Gastroesophageal sphincter (tissue), 3 donors: Measurements from ENCODE around the gene FRAT2.

Source experiments
- CTCF ChIP-seq, 4 experiments: fragments of 200-600 bp in 2 of 4; fragments of 450-650 bp in 2 of 4; sonication (generic) in 1 of 4; IDR thresholded peaks; one replicate each; pipeline ENCODE4 v1.5.1; 2017 to 2019; ENCODE audit warnings: antibody characterized with exemption in 4 of 4, mild to moderate bottlenecking in 2 of 4, moderate library complexity in 2 of 4
- EP300 ChIP-seq: sonication (generic); formaldehyde crosslinking; IDR thresholded peaks from one replicate; pipeline ENCODE4 v1.6.1; 2017; ENCODE audit warnings: antibody characterized with exemption, mild to moderate bottlenecking
- POLR2A ChIP-seq, 2 donors: fragments of 450-650 bp; IDR thresholded peaks; one replicate each; pipeline ENCODE4 v1.6.1; 2017; ENCODE audit warnings: antibody characterized with exemption in 2 of 2, mild to moderate bottlenecking in 2 of 2, moderate library complexity in 1 of 2
- POLR2AphosphoS5 ChIP-seq: sonication (generic); formaldehyde crosslinking; IDR thresholded peaks from one replicate; pipeline ENCODE4 v1.6.1; 2017; ENCODE audit warnings: antibody characterized with exemption

GRCh38 chr10:97302088-97302791 is 32.3 kb downstream of the FRAT2 start:
- TF ChIP-seq POLR2A (IDR thresholded peaks at IDR 0.05) (no peak), CTCF (IDR thresholded peaks at IDR 0.05) (no peak), EP300 (no peak), POLR2AphosphoS5 (no peak)
